Measurements from ENCODE around the gene GPR22. TPM values are rescaled to one million over a fixed set of nuclear protein-coding genes. Genes with fewer than 3 reads are reported as not detected.

The GPR22 gene, protein sequence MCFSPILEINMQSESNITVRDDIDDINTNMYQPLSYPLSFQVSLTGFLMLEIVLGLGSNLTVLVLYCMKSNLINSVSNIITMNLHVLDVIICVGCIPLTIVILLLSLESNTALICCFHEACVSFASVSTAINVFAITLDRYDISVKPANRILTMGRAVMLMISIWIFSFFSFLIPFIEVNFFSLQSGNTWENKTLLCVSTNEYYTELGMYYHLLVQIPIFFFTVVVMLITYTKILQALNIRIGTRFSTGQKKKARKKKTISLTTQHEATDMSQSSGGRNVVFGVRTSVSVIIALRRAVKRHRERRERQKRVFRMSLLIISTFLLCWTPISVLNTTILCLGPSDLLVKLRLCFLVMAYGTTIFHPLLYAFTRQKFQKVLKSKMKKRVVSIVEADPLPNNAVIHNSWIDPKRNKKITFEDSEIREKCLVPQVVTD
- not detected for total RNA-seq

DNA sequence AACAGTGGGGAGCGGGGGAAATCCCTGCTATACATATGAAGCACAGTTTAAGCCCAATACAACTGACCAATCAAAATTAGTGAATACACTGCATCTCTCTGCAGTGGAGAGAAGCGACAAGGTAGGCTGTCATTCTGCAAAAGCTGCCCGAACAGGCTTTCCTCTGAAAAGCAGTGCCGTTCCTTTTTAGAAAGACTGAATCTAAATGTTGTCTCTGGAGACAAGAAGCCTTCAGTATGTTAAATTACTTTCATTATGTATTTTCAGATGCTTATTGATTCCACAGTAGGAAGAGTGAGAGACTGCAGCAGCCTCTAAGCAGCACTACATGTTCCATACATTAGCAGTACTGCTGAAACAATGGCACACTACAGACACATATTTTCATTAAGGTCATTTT lies at the start of gene GPR22:
GPR22 (plus strand) TSS at position 129 of the 400 bp plus-strand sequence. CDS start 4,004 bp downstream, outside the sequence.
- H3K4me3 ChIP-seq: no peak within 1 kb of the TSS
- ATAC-seq (ENCODE audit: insufficient number of reproducible peaks, low FRiP score, low read depth) (no peak), DNase-seq (ENCODE audit: low spot score) (no peak)
- no peaks in the 10 kb centered on the region for H3K27me3 ChIP-seq (replicated peaks; ENCODE audit: insufficient read depth)
- H3K4me1 ChIP-seq (ENCODE audit: control insufficient read depth in 1 of 2, low read depth in 2 of 2): peaks cover 7 to 8% of the 10 kb centered on the region in 2 donors
- no peaks in the 10 kb centered on the region for H3K36me3 ChIP-seq
- H3K9me3 ChIP-seq: no peaks in the 10 kb centered on the region
- TF ChIP-seq, protein P1, sequence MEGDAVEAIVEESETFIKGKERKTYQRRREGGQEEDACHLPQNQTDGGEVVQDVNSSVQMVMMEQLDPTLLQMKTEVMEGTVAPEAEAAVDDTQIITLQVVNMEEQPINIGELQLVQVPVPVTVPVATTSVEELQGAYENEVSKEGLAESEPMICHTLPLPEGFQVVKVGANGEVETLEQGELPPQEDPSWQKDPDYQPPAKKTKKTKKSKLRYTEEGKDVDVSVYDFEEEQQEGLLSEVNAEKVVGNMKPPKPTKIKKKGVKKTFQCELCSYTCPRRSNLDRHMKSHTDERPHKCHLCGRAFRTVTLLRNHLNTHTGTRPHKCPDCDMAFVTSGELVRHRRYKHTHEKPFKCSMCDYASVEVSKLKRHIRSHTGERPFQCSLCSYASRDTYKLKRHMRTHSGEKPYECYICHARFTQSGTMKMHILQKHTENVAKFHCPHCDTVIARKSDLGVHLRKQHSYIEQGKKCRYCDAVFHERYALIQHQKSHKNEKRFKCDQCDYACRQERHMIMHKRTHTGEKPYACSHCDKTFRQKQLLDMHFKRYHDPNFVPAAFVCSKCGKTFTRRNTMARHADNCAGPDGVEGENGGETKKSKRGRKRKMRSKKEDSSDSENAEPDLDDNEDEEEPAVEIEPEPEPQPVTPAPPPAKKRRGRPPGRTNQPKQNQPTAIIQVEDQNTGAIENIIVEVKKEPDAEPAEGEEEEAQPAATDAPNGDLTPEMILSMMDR (IDR thresholded peaks at IDR 0.05): no peak
- no peak within 1 kb of the TSS for H3K27ac ChIP-seq

DNA sequence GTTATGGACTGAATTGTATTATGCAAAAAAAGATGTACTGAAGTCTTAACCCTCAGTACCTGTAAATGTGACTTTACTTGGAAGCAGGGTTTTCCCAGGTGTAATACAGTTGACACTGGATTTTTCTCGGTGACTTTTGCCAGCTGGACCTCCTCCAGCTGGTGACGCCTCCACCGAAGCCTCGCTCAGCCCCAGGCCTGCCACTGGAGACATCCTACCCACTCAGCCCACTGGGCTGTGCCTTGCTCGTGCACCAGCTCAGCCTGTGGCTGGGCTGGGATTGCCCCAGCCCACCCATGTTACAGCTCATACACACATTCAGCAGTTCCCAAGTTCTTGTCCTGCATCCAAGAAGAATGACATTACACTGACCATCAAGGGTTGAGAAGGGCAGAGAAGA lies 42.4 kb upstream of the GPR22 start:
- no peak overlapping the region for H3K27ac ChIP-seq
- H3K9me3 ChIP-seq: no peaks in the 10 kb centered on the region
- ATAC-seq (ENCODE audit: insufficient number of reproducible peaks, low FRiP score, low read depth): no peak

DNA sequence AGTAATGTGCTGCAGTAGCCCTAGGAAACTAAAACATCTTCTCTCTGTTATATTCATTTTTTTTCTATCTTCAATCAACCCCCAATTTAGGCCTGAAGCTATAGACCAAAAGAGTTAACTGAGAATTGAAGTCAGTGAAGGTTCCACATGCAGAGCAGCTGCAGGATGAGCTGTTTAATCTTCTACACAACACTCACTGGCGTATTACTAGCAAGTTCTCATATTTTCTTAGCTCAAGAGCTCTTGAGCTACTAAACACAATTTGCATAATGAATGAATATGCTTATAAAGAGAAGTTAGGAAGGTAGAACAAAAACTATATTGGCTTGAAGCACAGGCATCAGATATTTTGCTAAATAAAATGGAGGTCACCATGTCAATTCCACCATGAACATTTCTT lies 41.2 kb upstream of the GPR22 start:
- DNase-seq (ENCODE audit: low spot score) (no peak), ATAC-seq (ENCODE audit: insufficient number of reproducible peaks, low FRiP score, low read depth) (no peak)
- H3K4me3 ChIP-seq: no peak overlapping the region
- no peaks in the 10 kb centered on the region for H3K27me3 ChIP-seq (replicated peaks; ENCODE audit: insufficient read depth)
- TF ChIP-seq, protein P1 (IDR thresholded peaks at IDR 0.05): no peak
- no peak overlapping the region for H3K27ac ChIP-seq
- H3K9me3 ChIP-seq: no peaks in the 10 kb centered on the region
- H3K36me3 ChIP-seq: no peaks in the 10 kb centered on the region
- peaks cover 3 to 12% of the 10 kb centered on the region in 2 donors for H3K4me1 ChIP-seq (ENCODE audit: control insufficient read depth in 1 of 2, low read depth in 2 of 2)

More for the DNA sequence above, 42.4 kb upstream of the GPR22 start:
- DNase-seq (ENCODE audit: low spot score): no peak
- no peak overlapping the region for H3K4me3 ChIP-seq
- peaks cover 3 to 10% of the 10 kb centered on the region in 2 donors for H3K4me1 ChIP-seq (ENCODE audit: control insufficient read depth in 1 of 2, low read depth in 2 of 2)
- no peaks in the 10 kb centered on the region for H3K27me3 ChIP-seq (replicated peaks; ENCODE audit: insufficient read depth)
- TF ChIP-seq, protein P1 (IDR thresholded peaks at IDR 0.05): no peak
- H3K36me3 ChIP-seq: no peaks in the 10 kb centered on the region

DNA sequence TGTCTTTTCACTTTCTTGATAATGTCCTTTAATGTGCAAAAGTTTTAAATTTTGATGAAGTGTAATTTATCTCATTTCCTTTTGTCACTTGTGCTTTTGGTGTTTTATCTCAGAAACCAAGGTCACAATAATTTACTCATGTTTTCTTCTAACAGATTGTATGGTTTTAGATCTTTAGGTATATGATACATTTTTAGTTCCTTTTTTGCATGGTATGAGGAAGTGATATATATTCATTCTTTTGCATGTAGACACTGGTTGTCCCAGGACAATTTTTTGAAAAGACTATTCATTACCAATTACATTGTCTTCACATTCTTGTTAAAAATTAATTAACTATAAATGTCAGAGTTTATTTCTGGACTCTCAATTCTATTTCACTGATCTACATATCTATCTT lies 39.8 kb upstream of the GPR22 start:
- no peak for DNase-seq (ENCODE audit: low spot score)

DNA sequence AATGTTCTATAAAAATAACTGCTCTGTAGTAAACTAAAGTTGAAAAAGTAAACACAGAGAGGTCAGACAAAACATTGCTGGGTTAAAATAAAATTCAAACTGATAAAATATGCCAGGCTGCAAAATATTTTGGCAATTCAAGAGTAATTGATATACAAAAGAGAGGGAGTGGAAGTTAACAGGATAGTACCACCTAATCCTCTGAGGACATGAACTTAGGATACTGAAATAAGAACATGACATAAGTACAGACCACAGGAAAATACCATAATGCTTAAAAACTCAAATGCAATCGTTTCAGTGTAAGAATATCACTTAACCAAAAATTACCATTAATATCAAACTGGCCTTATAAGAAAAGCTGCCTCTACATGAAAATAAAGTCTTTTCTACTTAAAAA lies 37.6 kb upstream of the GPR22 start:
- TF ChIP-seq, protein P1 (IDR thresholded peaks at IDR 0.05): no peak
- H3K36me3 ChIP-seq: no peaks in the 10 kb centered on the region
- no peak overlapping the region for H3K4me3 ChIP-seq
- H3K9me3 ChIP-seq: no peaks in the 10 kb centered on the region
- H3K27ac ChIP-seq: no peak overlapping the region
- ATAC-seq (ENCODE audit: insufficient number of reproducible peaks, low FRiP score, low read depth) (no peak), DNase-seq (ENCODE audit: low spot score) (no peak)
- no peaks in the 10 kb centered on the region for H3K27me3 ChIP-seq (replicated peaks; ENCODE audit: insufficient read depth)
- peaks cover 3 to 12% of the 10 kb centered on the region in 2 donors for H3K4me1 ChIP-seq (ENCODE audit: control insufficient read depth in 1 of 2, low read depth in 2 of 2)

More for the DNA sequence above, 39.8 kb upstream of the GPR22 start:
- ATAC-seq (ENCODE audit: insufficient number of reproducible peaks, low FRiP score, low read depth): no peak
- Histone ChIP-seq H3K4me3 (no peak overlapping the region), H3K27ac (no peak overlapping the region), H3K9me3 (no peaks in the 10 kb centered on the region), H3K36me3 (no peaks in the 10 kb centered on the region), H3K4me1 (ENCODE audit: control insufficient read depth in 1 of 2, low read depth in 2 of 2) (peaks cover 3 to 12% of the 10 kb centered on the region in 2 donors), H3K27me3 (replicated peaks; ENCODE audit: insufficient read depth) (no peaks in the 10 kb centered on the region)
- TF ChIP-seq, protein P1 (IDR thresholded peaks at IDR 0.05): no peak
